ENCODE measurements around the gene WNT8B. TPM values are rescaled to one million over a fixed set of nuclear protein-coding genes. Genes with fewer than 3 reads are reported as not detected.

WNT8B gene
- polyA plus RNA-seq, 1 donor, result 0.10 TPM

GRCh38 chr10:100519311-100520051 lies 56.7 kb downstream of the WNT8B start, which contains the start of gene SEC31B:
Gene SEC31B (minus strand): TSS chr10:100519861. CDS start chr10:100516952, 2,909 bp downstream.
- no peak for DNase-seq (ENCODE audit: low read depth)

- no peak for DNase-seq (ENCODE audit: low read depth)
These were observed 58.0 kb downstream of the WNT8B start for GRCh38 chr10:100520811-100521210.

- DNase-seq (ENCODE audit: low read depth), result no peak
These were observed 59.4 kb downstream of the WNT8B start for GRCh38 chr10:100522107-100522801.

GRCh38 chr10:100522945-100523344 lies 60.1 kb downstream of the WNT8B start:
- DNase-seq (ENCODE audit: low read depth), result no peak

GRCh38 chr10:100524206-100524605 lies 61.4 kb downstream of the WNT8B start:
- no peak for DNase-seq (ENCODE audit: low read depth)

GRCh38 chr10:100524638-100525037 lies 61.8 kb downstream of the WNT8B start:
- no peak for DNase-seq (ENCODE audit: low read depth)

- DNase-seq (ENCODE audit: low read depth), result no peak
These were observed 65.5 kb downstream of the WNT8B start for GRCh38 chr10:100528123-100528886.

GRCh38 chr10:100528921-100529474 lies 66.2 kb downstream of the WNT8B start:
- no peak for DNase-seq (ENCODE audit: low read depth)

- DNase-seq (ENCODE audit: low read depth), result peak; percentile 72
These were observed 66.9 kb downstream of the WNT8B start, which contains the start of gene NDUFB8 for GRCh38 chr10:100529475-100530298. Gene NDUFB8 (minus strand): TSS chr10:100529871. CDS start chr10:100529851, 20 bp downstream.

GRCh38 chr10:100531761-100532160 lies 69.0 kb downstream of the WNT8B start:
- no peak for DNase-seq (ENCODE audit: low read depth)

Other genes starting within 250 kb of the WNT8B start
- 15.8 TPM for gene CHUK, start 233.4 kb upstream of the WNT8B start, polyA plus RNA-seq (ENCODE audit: insufficient read length)
- gene CWF19L1, start 195.4 kb upstream of the WNT8B start, polyA plus RNA-seq (ENCODE audit: insufficient read length), result 21.6 TPM
- 25.4 TPM for gene BLOC1S2, start 176.3 kb upstream of the WNT8B start, polyA plus RNA-seq (ENCODE audit: insufficient read length)
- gene PKD2L1, start 132.8 kb upstream of the WNT8B start, polyA plus RNA-seq (ENCODE audit: insufficient read length), result not detected
- 15.7 TPM for gene SCD, start 115.8 kb upstream of the WNT8B start, polyA plus RNA-seq (ENCODE audit: insufficient read length)
- gene SEC31B, start 56.9 kb downstream of the WNT8B start, polyA plus RNA-seq (ENCODE audit: insufficient read length), result 10.8 TPM
- gene NDUFB8, start 66.9 kb downstream of the WNT8B start, polyA plus RNA-seq (ENCODE audit: insufficient read length), result 118 TPM
- gene HIF1AN, start 72.9 kb downstream of the WNT8B start, polyA plus RNA-seq (ENCODE audit: insufficient read length), result 36.9 TPM